ENCODE data around the gene HOXC11.

The HOXC11 gene

DNA sequence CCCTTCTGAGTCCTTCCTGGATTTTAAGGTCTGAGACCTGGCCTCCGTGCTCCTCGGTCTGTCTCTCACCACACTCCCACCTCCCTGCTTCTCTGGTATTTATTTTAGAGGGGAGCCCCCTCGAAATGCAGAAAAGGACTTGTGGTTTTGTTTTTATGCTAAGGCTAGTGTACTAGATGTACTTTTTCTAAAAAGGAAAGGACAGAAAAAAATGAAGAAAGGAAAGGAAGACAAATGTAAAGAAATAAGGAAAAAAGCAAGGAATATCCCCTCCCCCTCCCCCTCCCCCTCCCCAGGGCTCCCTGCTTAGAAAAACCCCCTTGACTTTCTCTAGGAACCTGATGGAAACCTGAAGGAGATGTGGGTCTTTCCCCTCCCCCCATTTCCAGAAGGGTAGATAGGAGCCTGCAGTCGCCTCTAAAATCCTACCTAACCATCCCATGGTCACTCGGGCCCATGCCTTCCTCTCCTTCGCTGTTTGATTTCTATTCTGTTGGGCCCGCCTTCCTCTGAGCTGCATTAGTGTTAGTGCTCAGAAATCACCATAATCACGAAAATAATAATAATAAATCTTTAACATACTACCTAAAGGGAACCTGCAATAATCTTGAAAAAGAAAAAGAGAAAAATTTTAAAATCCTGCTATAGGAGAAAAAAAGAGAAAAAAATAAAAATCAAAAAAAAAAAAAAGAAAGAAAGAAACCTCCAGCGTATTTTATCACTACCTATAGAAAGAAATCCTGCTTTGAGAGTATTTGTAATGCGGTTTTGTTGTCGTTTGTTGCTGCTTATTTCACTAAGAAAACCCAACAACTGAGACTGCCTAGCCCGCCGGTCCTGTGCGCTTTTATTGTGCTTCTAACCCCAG lies 39.0 kb downstream of the HOXC11 start:
- DNase-seq, result no peak

DNA sequence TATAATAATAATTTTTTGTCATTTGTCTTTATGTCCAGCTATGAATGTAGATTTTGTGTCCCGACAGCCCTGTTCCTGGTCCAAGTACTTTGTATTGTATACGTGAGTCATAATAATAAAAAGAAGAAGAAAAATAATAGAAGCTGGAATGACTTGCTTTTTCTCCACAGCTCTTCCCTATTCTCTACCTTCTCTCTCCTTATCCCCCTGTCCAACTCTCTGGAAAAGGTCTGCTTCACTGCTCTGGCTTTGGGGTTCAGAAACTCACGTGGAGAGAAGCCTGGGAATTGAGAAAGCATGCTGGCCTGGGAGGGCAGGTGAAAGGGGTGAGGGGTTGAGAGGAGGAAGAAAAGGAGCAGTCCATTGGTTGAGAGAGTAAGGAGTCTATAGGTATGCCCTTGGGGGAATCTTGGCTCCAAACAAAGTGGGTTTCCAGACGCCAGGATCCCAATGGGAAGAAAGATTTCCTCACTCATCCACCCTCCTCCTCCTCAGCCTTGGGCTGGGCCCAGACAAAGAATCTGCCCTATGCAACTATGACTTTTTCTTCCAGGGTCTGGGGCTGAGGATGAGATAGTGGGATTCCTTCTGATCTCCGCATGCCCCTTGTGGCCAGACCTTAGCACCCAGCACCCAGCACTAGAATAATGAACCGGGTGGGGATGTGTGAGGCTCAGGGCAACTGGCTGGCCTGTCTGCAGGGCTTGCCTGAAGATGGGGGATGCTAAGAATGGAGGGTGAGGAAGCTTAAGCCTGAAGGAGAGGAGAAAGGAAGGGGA lies 39.9 kb downstream of the HOXC11 start:
- DNase-seq, result no peak

DNA sequence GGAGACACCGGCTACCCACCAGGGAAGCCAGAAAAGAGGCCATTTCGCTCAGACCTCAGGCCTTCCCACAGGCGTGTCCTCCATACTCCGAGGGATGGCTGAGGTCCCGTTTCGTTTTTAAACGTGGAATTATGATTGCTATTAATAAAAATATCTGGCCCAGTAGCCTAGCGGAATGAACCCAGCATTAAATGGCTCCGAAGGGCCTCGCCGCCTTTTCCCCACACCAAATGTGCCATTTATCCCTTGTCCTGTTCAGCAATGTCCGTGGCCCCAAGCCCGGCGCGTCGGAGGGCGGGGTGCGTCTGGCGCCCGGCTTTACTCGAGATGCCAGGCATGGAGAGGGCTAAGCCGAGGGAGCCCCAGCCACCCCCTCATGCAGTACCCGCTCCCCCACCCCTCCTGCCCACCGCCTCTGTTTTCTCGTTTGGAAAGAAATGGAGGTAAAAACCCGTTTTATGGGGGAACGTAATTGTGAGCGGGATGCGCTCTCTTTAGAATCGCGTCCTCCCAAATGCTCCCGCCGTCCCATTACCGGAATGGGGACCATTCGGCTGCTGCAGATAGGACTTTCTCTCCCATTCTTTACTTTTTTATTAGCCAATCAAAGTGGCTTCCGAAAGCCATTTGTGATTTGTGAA lies 41.6 kb downstream of the HOXC11 start:
- DNase-seq, result no peak

DNA sequence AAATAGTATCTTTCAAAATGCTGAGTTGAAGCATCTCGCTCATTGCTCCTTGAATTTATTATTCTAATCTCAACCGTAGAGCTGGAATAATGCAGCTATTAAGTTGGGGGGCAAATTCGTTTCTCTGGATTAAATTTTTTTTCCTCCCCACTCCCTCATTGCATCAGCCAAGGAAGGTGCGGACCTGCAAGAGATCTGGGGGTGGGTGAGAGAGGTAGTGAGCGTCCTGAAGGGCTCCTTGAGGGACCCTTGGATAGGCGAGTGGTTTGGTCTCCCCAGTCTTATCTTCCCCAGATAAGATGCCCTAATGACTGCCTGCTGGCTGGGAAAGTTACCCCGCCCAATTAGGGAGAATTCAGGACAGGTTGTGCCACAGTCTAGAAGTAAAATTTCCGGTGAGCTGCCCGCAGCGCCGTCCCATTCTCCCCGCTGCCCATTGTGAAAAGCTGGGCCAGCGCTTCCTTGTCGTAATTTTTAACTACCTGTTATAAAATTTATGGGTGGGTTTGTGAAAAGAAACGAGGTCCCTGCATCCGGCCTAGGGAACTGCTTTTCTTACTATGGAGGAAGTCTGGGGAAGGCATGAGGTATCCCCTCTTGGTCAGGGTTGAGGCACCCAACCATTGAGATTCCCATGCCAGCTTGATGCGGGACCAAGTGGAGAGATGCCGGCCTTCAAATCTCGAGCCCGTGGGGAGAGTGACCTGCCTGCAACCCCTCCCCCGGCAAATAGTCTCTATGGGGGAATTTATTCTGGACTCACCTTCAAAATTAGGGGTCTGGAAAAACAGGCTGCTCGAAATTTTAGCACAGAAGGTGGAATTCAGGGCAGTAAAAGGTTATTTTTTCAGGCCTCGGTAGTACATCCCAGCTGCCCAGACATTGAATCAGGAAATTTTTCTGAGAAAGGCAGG lies 42.3 kb downstream of the HOXC11 start:
- no peak for DNase-seq

DNA sequence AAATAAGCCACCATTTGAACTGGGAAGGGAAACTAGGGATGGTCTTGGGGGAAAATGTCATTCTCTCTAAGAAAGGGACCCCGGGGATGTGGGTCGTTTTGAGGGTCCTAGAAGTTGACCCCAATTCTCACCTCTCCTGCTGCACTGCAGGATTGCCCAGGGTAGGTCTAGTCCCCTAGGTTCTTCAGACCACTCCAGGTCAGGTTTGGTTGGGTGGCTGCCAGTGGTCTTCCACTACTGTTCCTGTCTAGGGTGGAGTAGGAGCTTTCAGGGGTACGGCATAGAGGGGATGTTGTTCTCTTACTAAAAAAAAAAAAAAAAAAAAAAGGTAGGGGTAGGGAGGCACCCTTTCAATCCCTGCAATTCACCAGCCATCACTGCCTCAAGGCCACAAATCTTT lies 43.1 kb downstream of the HOXC11 start:
- no peak for DNase-seq

DNA sequence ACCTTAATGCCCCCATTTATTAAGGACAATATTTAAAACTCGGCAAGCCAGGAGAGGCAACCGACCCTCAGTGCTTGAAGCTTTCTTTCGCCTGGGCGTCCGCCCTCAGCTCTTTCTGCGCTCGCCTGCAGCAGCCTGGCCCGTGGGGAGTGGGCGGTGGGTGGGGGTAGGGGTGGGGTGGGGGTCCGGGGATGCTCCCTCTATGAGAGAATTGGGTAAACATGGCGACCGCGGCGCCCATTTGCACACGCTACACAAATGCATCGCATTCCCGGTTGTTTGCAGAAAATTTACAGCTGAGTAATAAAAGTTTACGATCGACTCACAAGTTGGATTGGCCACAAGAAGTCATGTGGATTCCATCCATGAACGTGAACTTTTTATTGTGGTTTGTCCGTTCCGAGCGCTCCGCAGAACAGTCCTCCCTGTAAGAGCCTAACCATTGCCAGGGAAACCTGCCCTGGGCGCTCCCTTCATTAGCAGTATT lies 43.6 kb downstream of the HOXC11 start:
- no peak for DNase-seq

DNA sequence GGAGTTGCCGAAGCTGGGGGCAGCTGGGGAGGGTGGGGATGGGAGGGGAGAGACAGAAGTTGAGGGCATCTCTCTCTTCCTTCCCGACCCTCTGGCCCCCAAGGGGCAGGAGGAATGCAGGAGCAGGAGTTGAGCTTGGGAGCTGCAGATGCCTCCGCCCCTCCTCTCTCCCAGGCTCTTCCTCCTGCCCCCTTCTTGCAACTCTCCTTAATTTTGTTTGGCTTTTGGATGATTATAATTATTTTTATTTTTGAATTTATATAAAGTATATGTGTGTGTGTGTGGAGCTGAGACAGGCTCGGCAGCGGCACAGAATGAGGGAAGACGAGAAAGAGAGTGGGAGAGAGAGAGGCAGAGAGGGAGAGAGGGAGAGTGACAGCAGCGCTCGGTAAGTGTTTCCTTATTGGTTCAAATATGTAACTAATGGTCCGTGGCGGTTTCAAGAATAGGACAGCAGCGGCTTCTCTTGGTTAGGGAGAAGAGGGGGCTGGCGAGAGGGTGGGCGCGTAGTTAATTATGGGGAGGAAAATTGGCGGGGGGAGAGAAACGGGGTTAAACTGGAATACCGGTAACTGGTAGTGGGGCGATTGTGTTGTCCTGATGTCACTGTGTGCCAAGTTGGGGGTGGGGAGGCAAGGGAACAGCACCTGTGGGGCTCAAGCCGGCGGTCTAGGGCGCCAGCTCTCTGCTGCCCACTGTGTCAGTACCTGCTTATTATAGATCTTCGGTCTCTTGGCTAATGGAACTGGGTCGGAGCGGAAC lies 44.3 kb downstream of the HOXC11 start:
- no peak for DNase-seq

DNA sequence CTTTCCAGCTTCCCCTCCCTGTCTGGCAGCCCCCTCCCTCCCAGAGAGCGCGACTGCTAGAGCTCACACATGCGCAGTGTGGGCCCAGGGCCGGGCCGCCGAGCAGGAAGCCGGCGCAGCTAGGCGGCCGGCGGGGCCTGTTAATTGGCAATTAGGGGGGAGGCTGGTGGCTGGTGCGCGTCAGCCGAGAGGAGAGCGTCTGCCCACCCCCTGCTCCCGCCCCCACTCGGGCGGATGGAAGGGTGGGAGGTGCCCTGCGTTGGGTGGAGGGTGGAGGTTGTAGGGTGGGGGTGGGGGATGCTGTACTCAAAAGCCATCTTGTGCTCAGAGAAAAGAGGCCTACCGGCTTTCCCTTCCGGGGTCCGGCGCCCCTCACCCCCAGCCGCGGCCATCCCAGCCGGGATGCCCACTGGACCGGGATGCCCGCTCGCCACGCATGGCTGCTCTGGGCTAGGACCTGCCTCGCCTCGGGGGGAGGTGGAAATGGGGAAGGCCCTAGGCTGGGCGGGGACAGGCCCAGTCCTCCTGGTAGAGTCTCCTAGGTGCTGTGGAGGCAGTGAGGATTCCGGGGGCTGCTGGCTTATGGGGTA lies 45.0 kb downstream of the HOXC11 start:
- DNase-seq, result peak; percentile 79

DNA sequence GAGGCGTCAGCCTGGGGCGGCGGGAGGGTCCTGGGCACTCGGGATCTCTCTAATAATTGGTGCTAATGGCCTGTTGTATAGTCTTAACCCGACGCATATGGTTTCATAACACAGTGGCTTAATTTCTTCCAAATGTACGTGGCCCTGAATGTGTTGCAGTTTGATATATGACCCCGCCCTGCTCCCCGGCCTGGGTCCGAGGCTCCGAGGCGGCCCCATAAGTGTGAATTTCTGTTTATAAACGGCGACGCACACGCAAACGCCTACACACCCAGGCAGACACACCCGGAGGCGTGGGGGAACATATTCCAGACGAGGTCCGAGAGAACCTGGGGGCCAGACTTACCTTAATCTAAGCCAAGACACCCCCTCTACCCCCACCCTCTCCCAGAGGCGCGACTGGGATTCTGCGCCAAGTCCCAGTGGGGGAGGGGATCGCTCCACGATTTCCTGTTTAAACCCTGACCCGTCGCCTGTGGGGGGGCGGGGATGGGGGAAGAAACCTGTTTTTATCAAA lies 45.6 kb downstream of the HOXC11 start:
- no peak for DNase-seq

DNA sequence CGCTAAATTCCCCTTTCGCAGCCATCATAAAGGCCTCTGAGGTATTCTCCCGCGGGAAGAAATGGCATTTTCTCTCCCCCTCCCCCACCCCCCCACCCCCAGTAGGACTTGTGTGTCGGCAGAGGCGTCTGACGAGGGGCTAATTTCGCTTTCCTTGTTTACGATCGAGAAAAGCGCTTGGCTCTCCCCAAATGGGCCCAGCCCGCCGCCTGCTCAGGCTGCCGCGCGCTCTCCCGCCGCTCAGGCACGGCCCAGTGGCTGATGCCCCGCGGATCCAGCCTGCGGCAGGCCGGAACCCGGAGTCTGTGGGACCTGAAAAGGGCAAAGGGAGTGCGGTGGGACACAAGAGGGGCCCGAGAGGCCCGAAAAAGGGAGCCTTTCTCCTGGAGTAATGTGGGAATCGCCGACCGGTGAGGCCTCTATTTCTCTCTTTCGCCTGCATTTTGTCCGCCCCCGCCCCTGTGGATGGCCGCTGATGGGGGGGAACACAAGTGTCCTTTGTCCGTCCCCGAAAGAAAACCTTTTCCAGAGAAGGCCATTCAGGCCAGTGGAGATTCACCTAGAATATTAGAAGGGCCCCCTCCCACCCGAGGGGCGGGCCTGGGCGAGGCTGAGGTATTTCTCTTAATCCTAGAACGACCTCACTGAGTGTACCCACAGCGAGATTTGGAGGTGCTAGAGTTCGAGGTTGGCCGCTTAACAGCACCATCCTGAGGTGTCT lies 46.3 kb downstream of the HOXC11 start:
- no peak for DNase-seq

DNA sequence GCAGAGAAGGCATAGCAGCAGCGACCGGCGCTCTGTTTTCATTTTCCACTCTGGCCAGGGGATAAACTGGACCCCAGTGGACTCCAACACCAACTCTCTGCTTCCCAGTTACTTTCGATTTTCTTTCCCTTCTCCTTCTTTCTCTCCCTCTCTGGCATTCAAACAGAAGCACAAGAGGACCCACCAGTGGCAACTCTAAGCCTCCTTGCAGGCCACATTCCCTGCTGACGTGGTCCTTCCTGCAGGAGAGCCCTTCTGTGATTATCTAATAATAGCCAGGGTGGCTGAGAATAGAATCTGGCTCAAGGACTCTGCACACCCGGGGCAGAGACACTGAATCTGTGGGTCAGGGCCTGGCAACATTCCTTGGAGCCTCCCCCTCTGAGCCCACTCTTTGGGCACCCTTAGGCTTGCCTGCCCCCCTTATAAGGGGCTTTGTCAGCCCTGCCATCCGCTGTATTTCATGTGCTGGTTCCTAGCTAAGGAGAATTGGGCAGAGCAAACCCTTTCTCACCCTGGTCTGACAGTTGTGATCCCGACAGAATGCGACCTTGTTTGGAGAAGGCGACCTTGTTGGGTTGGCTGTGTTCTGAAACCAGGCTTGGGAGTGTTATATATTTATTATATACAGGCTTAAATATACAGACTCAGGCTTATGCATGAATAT lies 47.1 kb downstream of the HOXC11 start:
- no peak for DNase-seq

DNA sequence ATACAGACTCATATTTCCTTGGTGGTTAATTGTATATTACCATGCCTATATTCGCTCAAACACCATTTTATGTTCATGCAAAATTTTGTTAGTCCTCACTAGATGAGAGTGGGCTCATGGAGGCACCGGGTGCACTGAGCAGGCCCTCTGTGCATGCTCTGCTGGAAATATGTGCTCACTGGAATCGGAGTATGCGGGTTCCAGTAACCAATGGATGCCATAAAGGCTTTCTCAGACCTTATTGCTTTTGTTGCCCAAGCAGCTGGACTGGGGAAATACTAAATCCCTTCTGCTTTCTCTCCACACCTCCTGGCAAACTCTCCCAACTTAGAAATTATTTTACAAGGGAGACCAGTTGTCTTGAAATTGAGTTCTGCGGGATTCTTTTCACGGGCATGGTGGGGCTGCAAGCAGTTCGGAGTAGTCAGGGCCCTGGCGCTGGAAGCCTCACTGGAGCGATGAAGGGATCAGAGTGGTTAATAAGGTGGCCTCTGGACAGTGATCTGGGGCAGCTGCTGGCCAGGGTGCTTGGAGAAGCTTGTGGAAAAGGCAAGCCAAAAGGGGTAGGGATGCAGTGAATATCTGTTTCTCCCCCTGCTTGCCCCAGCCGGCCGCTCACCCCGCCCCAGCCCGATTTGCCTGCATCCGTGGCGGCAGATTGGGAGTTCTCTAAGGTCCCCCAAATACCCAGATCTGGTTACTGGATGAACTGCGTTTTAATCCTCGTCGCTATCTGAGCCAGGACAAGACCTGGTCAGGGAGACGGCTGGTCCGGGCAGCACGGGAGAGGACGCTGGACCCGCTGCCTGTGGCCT lies 47.9 kb downstream of the HOXC11 start:
- DNase-seq, result no peak

DNA sequence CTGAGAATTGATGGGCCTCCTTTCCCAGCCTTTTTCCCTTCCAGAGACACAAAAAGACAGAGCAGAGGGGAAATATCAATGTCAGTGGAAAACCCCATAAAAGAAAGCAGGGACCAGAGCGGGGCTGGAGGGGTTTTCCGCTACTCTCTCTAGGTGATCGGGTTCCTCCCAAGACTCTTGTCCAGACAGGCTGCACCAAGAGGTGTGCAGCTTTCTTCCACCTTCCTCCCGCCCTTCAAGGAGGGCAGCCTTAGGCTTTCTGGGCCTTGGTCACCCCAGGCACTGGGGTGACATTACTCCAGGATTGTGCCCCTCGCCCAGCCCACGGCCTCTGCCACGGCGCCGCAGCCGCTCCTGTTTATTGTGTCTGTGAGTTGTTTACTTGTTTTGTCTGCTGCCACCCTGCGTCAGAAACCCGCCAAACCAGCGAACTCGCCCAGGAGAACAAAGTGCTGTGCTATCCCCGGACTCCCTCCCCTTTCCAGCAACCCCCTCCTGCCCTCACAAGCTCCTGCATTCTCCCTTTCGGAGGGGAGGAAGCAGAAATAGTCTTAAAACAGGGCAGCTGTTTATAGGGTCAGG lies 48.6 kb downstream of the HOXC11 start:
- DNase-seq, result no peak

DNA sequence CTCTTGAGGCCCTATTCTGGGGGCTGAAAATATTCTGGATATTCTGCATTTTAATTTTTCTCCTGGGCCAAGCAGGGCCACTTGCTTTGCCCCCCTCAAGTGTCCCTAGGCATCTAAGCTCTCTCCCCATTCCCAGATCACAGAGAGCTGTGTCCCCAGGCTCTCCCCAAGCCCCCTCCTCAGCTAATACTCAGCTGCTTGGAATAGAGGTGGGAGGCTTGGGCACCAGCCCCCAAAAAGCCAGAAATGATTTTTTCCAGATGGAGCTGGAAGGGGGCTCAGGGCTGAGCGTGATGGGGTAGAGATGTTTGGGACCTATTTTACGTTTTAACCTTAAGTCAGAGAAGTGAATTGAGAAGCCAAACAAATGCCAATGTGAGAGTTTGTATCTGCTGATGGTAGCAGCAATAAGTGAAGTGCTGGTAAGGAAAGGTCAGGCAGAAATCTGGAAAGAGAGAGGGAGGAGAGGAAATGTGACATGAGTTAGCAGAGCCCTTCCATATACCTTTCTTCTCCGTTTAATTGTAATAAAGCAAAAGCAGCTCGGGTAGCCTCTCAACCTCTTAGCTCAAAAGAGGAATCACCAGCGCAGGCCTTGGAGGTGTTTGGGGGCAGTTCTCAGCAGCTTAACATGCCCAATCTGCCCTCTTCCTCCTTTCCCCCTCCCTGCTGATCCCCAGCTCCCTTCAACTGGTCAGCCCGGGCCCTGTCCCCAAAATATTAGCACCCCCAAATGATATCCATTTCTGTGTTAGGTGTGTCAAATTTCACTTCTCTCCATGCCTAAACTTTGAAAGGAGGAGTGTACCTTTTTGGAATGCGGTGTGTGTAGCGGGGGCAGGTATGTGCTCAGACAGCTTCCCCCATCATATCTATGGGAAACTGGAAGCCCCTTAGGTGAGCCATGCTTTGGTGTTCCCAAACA lies 50.3 kb downstream of the HOXC11 start:
- DNase-seq, result no peak

DNA sequence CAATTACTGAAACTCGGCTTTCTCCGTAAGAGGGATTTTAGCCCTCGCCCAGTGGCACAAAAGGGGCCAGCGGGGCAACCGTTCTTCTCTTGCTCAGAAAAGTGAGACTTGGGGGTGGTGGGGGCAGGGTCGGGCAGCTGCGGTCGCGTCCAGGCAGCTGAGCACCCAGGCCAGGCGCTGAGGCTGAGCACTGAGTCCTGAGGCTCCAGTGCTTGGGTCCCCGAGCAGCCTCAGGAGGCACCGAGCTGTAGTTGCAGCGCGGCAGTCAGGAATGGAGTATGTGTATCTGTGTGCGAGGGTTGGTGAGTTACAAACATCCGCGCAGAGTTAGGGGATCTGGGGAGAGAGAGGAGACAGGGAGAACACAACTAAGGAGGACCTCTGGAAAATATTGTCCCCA lies 51.2 kb downstream of the HOXC11 start:
- DNase-seq, result no peak

DNA sequence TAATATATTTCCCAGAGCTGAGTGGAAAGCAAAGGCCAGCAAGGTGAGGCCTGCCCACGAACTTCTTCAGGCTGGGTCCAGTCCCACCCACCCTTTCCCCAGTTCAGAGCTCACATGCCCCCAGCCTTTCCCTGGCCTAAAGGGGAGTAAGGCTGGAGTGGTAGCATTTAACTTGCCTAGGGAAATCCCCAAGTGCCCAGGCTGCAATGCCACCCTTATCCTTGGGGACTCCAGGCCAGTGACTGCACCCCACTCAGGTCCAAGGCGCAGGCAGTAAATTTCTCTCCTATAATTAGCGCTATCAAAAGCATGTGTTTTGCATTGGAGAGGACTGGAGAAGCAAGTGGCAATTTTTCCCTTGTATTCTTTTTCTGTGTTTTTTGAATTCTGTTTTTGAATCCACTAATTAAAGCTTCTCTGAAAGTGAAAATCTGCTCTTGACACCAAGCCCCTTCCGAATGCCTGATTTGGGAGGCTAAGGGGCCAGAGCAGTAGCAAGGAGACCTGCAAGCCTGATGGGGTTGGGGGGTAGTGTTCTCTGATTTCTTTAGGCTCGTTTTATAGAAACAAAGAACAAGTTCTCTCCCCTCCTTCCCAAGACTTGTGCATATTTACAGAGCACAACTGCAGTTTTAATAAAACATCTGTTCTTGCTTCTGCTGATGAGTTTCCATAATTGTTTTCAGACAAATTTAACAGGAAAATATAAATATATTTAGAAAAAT lies 51.8 kb downstream of the HOXC11 start:
- DNase-seq, result no peak

All from CD4-positive, alpha-beta T cell treated with Interleukin-17A for 4 hours (primary cell).